ENCODE data around the gene SELENOF.
"Not testable (repeated sequence)": the region's sequence is repeated elsewhere in the genome, so short reads cannot be mapped to it uniquely, and the experiment has no call there.

DNA sequence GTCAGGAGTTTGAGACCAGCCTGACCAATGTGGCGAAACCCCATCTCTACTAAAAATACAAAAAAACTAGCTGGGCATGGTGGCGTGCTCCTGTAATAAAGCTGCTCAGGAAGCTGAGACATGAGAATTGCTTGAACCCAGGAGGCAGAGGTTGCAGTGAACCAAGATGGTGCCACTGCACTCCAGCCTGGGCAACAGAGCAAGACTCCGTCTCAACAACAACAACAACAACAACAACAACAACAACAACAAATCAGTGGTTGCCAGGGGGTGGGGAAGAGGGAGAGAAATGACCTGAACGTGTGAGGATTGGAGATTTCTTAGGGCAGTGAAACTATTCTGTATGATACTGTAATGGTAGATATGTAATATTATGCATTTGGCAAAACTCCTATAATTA, 46.6 kb downstream of the SELENOF start:
- TF ChIP-seq, protein P1, sequence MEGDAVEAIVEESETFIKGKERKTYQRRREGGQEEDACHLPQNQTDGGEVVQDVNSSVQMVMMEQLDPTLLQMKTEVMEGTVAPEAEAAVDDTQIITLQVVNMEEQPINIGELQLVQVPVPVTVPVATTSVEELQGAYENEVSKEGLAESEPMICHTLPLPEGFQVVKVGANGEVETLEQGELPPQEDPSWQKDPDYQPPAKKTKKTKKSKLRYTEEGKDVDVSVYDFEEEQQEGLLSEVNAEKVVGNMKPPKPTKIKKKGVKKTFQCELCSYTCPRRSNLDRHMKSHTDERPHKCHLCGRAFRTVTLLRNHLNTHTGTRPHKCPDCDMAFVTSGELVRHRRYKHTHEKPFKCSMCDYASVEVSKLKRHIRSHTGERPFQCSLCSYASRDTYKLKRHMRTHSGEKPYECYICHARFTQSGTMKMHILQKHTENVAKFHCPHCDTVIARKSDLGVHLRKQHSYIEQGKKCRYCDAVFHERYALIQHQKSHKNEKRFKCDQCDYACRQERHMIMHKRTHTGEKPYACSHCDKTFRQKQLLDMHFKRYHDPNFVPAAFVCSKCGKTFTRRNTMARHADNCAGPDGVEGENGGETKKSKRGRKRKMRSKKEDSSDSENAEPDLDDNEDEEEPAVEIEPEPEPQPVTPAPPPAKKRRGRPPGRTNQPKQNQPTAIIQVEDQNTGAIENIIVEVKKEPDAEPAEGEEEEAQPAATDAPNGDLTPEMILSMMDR (IDR thresholded peaks at IDR 0.05), result not testable (repeated sequence)
- TF ChIP-seq POLR2A (IDR thresholded peaks at IDR 0.05), result not testable (repeated sequence)
